A673 (cell line): ENCODE data around the gene MSRB1. TPM values are rescaled to one million over a fixed set of nuclear protein-coding genes. Genes with fewer than 3 reads are reported as not detected.
A peak's percentile ranks its signal among the peaks of the same experiment; 100 is the strongest.

ENCODE experiments used
- BruUV-seq: library from RNA; stranded (reverse); fragments of 400-500 nt; replicated peaks from 2 replicates; lab custom pipeline; 2021; lab: Mats Ljungman, UMichigan
- CTCF ChIA-PET: fragments of 300-600 bp; sonication (Branson Sonifier 250); formaldehyde crosslinking; loops from one replicate; lab custom pipeline; 2022; ENCODE audit warnings: antibody characterized with exemption; lab: Charles Lee
- POLR2A ChIA-PET: fragments of 300-600 bp; sonication (Branson Sonifier 250); formaldehyde crosslinking; loops from one replicate; lab custom pipeline; 2022; ENCODE audit warnings: antibody characterized with exemption; ENCODE audit not compliant: low non-redundant PET; lab: Charles Lee
- DNase-seq: peaks from one replicate; pipeline ENCODE4 v3.0.0-alpha.2; 2015; ENCODE audit warnings: low spot score
- H3K27ac ChIP-seq: fragments of 200-600 bp; sonication (generic); 2 replicates; pipeline ENCODE4 v1.5.1; 2016; ENCODE audit warnings: mixed run types, low read depth, mild to moderate bottlenecking, mixed read lengths, antibody characterized with exemption, low read length; ENCODE audit not compliant: poor library complexity, severe bottlenecking
- H3K27me3 ChIP-seq: fragments of 200-600 bp; sonication (generic); replicated peaks from 2 replicates; pipeline ENCODE4 v1.6.1; 2017; ENCODE audit warnings: mixed run types, low read depth, mild to moderate bottlenecking, mixed read lengths, antibody characterized with exemption, low read length; ENCODE audit not compliant: insufficient read depth, poor library complexity
- H3K36me3 ChIP-seq: fragments of 200-600 bp; sonication (generic); 2 replicates; pipeline ENCODE4 v1.6.1; 2016; ENCODE audit warnings: mixed run types, mild to moderate bottlenecking, mixed read lengths, antibody characterized with exemption, low read length; ENCODE audit not compliant: insufficient read depth, poor library complexity, severe bottlenecking
- H3K4me1 ChIP-seq: fragments of 200-600 bp; sonication (generic); 2 replicates; pipeline ENCODE4 v1.6.1; 2017; ENCODE audit warnings: mixed run types, mild to moderate bottlenecking, mixed read lengths, antibody characterized with exemption, low read length; ENCODE audit not compliant: insufficient read depth, poor library complexity, severe bottlenecking
- H3K4me3 ChIP-seq: fragments of 200-600 bp; sonication (generic); 2 replicates; pipeline ENCODE4 v1.5.1; 2016; ENCODE audit warnings: low read depth, mixed run types, mild to moderate bottlenecking, mixed read lengths, low read length; ENCODE audit not compliant: poor library complexity, severe bottlenecking
- H3K9me3 ChIP-seq: fragments of 200-600 bp; sonication (generic); 2 replicates; pipeline ENCODE4 v1.6.1; 2016; ENCODE audit warnings: mixed run types, low read depth, mild to moderate bottlenecking, mixed read lengths, antibody characterized with exemption, low read length; ENCODE audit not compliant: poor library complexity, severe bottlenecking
- CTCF ChIP-seq: fragments of 300-800, 200-600 bp; sonication (generic); conservative IDR thresholded peaks from 2 replicates; pipeline ENCODE4 v1.5.1; 2017; ENCODE audit warnings: low read depth, mild to moderate bottlenecking, antibody characterized with exemption, low read length, moderate library complexity, mixed read lengths
- EZH2 ChIP-seq: fragments of 200-600 bp; sonication (generic); IDR thresholded peaks from 2 replicates; pipeline ENCODE4 v1.6.1; 2017; ENCODE audit warnings: borderline replicate concordance, low read depth, mild to moderate bottlenecking, mixed read lengths, antibody characterized with exemption, low read length; ENCODE audit not compliant: poor library complexity, severe bottlenecking
- intact Hi-C: fragments of 100-400 bp; cut with micrococcal nuclease; formaldehyde crosslinking; loops from one replicate; pipeline ENCODE4 v1.10.0; 2022; ENCODE audit not compliant: unreplicated experiment
- total RNA-seq: library from RNA; stranded (reverse); gene quantifications from 2 replicates; pipeline ENCODE4 v1.2.3, GENCODE V29; 2021

The MSRB1 gene
- total RNA-seq, 1 experiment from 2014 or later, result 17.7 TPM

DNA sequence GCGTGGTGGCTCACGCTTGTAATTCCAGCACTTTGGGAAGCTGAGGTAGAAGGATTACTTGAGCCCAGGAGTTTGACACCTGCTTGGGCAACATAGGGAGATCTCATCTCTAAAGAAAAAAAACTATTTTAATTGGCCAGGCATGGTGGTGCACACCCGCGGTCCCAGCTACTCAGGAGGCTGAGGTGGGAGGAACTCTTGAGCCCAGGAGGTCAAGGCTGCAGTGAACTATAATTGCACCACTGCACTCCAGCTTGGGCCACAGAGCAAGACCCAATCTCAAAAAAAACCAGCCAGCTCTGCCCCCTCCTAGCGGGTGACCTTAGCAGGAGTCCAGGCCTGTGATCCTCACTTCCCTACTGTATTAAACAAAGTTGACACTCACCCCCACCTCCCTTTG is 18.9 kb downstream of the MSRB1 start:
- DNase-seq, result no peak
- TF ChIP-seq CTCF (no peak), EZH2 (no peak)
- BruUV-seq, result no TSS peak
- ChIA-PET POLR2A (no interaction called here), CTCF (no interaction called here)
- no peaks in the 10 kb centered on the region for H3K9me3 ChIP-seq
- no peak overlapping the region for H3K27ac ChIP-seq
- intact Hi-C loops, result no loop called here
- peaks cover 14% of the 10 kb centered on the region for H3K4me1 ChIP-seq
- H3K27me3 ChIP-seq, result peaks cover 25% of the 10 kb centered on the region
- H3K4me3 ChIP-seq, result no peak overlapping the region
- no peaks in the 10 kb centered on the region for H3K36me3 ChIP-seq

- ChIA-PET CTCF (no interaction called here), POLR2A (no interaction called here)
- Histone ChIP-seq H3K4me1 (peaks cover 12% of the 10 kb centered on the region), H3K9me3 (no peaks in the 10 kb centered on the region), H3K27me3 (peaks cover 31% of the 10 kb centered on the region), H3K4me3 (no peak overlapping the region), H3K36me3 (no peaks in the 10 kb centered on the region), H3K27ac (no peak overlapping the region)
- TF ChIP-seq EZH2, result no peak
- peak; percentile 56 for TF ChIP-seq CTCF
- DNase-seq, result peak; percentile 85
- intact Hi-C loops, result no loop called here
- BruUV-seq, result no TSS peak
These were observed 19.5 kb downstream of the MSRB1 start for GRCh38 chr16:1923299-1924034.

DNA sequence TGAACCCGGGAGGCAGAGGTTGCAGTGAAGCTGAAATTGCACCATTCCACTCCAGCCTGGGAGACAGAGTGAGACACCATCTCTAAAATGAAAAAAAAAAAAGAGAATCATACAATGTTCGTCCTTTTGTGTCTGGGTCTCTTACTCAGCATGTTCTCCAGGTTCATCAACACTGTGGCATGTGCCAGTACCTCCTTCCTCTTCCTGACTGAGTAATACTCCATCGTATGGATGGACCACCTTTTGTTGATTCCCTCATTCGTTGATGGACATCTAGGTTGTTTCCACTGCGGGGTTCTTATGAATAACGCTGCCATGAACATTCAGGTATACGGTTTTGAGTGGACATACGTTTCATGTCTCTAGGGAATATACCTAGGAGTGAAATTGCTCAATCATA is 20.6 kb downstream of the MSRB1 start:
- intact Hi-C loops, result no loop called here
- CTCF ChIA-PET, result no interaction called here
- Histone ChIP-seq H3K27me3 (peaks cover 38% of the 10 kb centered on the region), H3K4me3 (no peak overlapping the region), H3K36me3 (no peaks in the 10 kb centered on the region), H3K4me1 (peaks cover 12% of the 10 kb centered on the region), H3K27ac (no peak overlapping the region), H3K9me3 (no peaks in the 10 kb centered on the region)
- BruUV-seq, result no TSS peak
- no peak for TF ChIP-seq EZH2
- TF ChIP-seq CTCF, result no peak
- POLR2A ChIA-PET, result no interaction called here
- DNase-seq, result no peak
